Lung (tissue), 12 donors: ENCODE results near the gene RILPL1. TPM values are rescaled to one million over a fixed set of nuclear protein-coding genes. Genes with fewer than 3 reads are reported as not detected.

Experiments
- ATAC-seq: fragments of 200-7000 bp; cut with Tn5 transposase; one replicate; pipeline ENCODE4 v1.9.1; 2020; ENCODE audit warnings: moderate number of reproducible peaks; ENCODE audit not compliant: insufficient read depth, low FRiP score
- DNase-seq, 3 donors: peaks; one replicate each; pipeline ENCODE4 v3.0.0-alpha.2; 2013 to 2017
- H3K27ac ChIP-seq, 2 donors: one replicate each; pipeline ENCODE4 v1.5.1; 2013; ENCODE audit warnings: mild to moderate bottlenecking in 2 of 2, moderate library complexity in 2 of 2, control low read depth in 1 of 2, inconsistent platforms in 1 of 2, low read depth in 1 of 2, low read length in 1 of 2
- H3K27me3 ChIP-seq, 3 donors: one replicate each; pipeline ENCODE4 v1.5.1; 2013; ENCODE audit warnings: low read length in 2 of 3; ENCODE audit not compliant: control insufficient read depth in 3 of 3, insufficient read depth in 3 of 3
- H3K36me3 ChIP-seq, 4 donors: one replicate each; pipeline ENCODE4 v1.5.1; 2013; ENCODE audit warnings: low read length in 4 of 4, mild to moderate bottlenecking in 1 of 4, moderate library complexity in 1 of 4; ENCODE audit not compliant: control insufficient read depth in 4 of 4, insufficient read depth in 4 of 4
- H3K4me1 ChIP-seq, 5 donors: one replicate each; pipeline ENCODE4 v1.5.1; 2013; ENCODE audit warnings: low read length in 5 of 5, mild to moderate bottlenecking in 2 of 5, moderate library complexity in 1 of 5; ENCODE audit not compliant: control insufficient read depth in 5 of 5, insufficient read depth in 5 of 5
- H3K4me3 ChIP-seq: one replicate; pipeline ENCODE4 v1.5.1; 2013; ENCODE audit warnings: mild to moderate bottlenecking, control low read depth, moderate library complexity
- H3K9ac ChIP-seq, 2 donors: one replicate each; pipeline ENCODE4 v1.5.1; 2013; ENCODE audit warnings: low read length in 2 of 2, control low read depth in 1 of 2; ENCODE audit not compliant: insufficient read depth in 1 of 2
- H3K9me3 ChIP-seq, 4 donors: one replicate each; pipeline ENCODE4 v1.5.1; 2013; ENCODE audit warnings: low read length in 3 of 4, mild to moderate bottlenecking in 1 of 4, moderate library complexity in 1 of 4; ENCODE audit not compliant: control insufficient read depth in 4 of 4, insufficient read depth in 3 of 4
- WGBS, 2 donors: extraction: QIAGEN DNeasy Blood & Tissue Kit; methylation state at CpG; one replicate each; pipeline ENCODE4 v1.1.7; 2013; 5-methylcytosine and 5-hydroxymethylcytosine counted together
- polyA plus RNA-seq, 2 donors: library from polyadenylated mRNA; stranded (reverse); fragments of 200-250 nt; gene quantifications; one replicate each; pipeline ENCODE4 v1.2.1, GENCODE V29; 2013
- total RNA-seq, 2 donors: library from RNA; depleted of rRNA in 1 of 2; stranded (reverse); fragments of >200 nt in 1 of 2; gene quantifications; one replicate each; pipeline ENCODE4 v1.2.1, GENCODE V29; 2014 to 2021
- TF ChIP-seq, protein P1 (sequence below): IDR thresholded peaks from 2 replicates; pipeline ENCODE4 v1.5.1; 2012; ENCODE audit warnings: mild to moderate bottlenecking; ENCODE audit errors: control extremely low read depth, extremely low read depth
- donor health status: control.
- donor health status: control.
- donor health status: Bipolar disorder and iron deficiency.
- donor health status: healthy.
- donor health status: DM: yes; HTN: yes; CAD: no.

The RILPL1 gene
- total and polyA plus RNA-seq, 4 donors = 9.5 to 14.6 (median 12.2) TPM

DNA sequence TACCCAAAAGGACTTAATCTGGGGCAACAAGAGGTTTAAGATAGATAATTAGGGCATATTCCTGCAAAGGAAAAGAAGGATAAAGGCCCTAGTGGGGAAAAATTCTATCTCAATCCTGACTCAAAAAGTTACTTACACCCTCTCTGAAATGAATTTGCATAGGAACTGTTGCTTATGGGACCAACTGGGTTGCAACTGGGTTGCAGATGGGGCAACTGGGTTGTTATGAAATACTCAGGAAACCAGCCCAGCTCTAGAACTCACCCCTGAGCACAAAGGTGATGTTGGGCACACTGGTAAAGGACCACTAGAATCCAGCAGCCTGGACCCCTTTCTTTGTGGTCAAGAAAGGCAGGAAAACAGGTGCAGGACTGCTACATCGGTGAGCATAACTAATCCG, 17.2 kb upstream of the RILPL1 start:
- TF ChIP-seq, protein P1, sequence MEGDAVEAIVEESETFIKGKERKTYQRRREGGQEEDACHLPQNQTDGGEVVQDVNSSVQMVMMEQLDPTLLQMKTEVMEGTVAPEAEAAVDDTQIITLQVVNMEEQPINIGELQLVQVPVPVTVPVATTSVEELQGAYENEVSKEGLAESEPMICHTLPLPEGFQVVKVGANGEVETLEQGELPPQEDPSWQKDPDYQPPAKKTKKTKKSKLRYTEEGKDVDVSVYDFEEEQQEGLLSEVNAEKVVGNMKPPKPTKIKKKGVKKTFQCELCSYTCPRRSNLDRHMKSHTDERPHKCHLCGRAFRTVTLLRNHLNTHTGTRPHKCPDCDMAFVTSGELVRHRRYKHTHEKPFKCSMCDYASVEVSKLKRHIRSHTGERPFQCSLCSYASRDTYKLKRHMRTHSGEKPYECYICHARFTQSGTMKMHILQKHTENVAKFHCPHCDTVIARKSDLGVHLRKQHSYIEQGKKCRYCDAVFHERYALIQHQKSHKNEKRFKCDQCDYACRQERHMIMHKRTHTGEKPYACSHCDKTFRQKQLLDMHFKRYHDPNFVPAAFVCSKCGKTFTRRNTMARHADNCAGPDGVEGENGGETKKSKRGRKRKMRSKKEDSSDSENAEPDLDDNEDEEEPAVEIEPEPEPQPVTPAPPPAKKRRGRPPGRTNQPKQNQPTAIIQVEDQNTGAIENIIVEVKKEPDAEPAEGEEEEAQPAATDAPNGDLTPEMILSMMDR = no peak
- no peak overlapping the region for H3K27ac ChIP-seq
- WGBS, 2 donors = 69 to 79% methylated on average over 2 of the region's 2 CpGs
- H3K4me1 ChIP-seq = no peaks in the 10 kb centered on the region
- no peak for DNase-seq
- H3K9me3 ChIP-seq = peaks cover 0 to 3% (median 0%) of the 10 kb centered on the region in 4 donors
- no peak overlapping the region for H3K4me3 ChIP-seq
- H3K9ac ChIP-seq = no peak overlapping the region
- no peak for ATAC-seq
- no peaks in the 10 kb centered on the region for H3K36me3 ChIP-seq
- no peaks in the 10 kb centered on the region for H3K27me3 ChIP-seq

DNA sequence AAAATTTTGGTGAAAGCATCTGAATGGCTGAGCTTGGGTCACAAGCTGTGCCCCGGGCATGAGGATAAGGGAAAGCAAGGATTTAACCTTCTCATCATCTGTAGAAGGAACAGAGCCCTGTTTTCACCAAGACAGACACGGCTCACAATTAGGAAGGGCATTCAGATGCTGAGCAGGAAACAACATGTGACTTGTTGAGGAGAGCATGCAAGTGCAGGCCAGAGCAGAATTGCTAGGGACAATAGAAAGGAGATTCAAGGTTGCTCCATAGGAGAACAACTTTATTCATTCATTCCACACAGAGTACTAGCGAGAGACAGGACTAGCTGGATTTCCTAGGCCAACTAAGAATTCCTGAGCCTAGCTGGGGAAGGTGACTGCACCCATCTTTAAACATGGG, 14.6 kb upstream of the RILPL1 start:
- 63 to 65% methylated on average over 3 of the region's 3 CpGs for WGBS, 2 donors
- DNase-seq (no peak), ATAC-seq (no peak)
- no peaks in the 10 kb centered on the region for H3K4me1 ChIP-seq
- no peaks in the 10 kb centered on the region for H3K36me3 ChIP-seq
- H3K27me3 ChIP-seq = no peaks in the 10 kb centered on the region
- TF ChIP-seq, protein P1 = no peak
- peaks cover 0 to 3% (median 0%) of the 10 kb centered on the region in 4 donors for H3K9me3 ChIP-seq
- no peak overlapping the region for H3K4me3 ChIP-seq
- no peak overlapping the region for H3K27ac ChIP-seq
- no peak overlapping the region for H3K9ac ChIP-seq

DNA sequence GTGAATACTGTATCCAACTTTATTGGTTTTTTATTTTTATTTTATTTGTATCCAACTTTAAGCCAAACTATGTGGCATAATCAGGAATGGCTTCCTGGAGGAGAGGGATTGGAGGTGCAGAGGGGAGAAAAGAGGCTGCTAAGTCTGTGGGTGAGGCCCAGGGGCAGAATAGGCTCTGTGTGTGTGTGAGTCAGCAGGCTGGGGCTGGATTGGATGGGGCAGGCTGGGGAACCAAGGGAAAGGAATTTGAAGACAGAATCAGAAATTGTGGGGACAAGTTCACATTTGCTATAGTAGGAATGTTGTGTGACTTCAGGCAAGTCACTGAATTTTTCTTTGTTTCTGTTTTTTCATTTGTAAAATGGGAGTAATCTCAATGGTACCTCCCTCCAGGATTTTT, 12.8 kb upstream of the RILPL1 start:
- Histone ChIP-seq H3K27ac (no peak overlapping the region), H3K4me3 (no peak overlapping the region), H3K9me3 (peaks cover 0 to 3% (median 0%) of the 10 kb centered on the region in 4 donors), H3K4me1 (no peaks in the 10 kb centered on the region), H3K36me3 (no peaks in the 10 kb centered on the region), H3K9ac (no peak overlapping the region), H3K27me3 (no peaks in the 10 kb centered on the region)
- ATAC-seq (no peak), DNase-seq (no peak)
- TF ChIP-seq, protein P1 = no peak

DNA sequence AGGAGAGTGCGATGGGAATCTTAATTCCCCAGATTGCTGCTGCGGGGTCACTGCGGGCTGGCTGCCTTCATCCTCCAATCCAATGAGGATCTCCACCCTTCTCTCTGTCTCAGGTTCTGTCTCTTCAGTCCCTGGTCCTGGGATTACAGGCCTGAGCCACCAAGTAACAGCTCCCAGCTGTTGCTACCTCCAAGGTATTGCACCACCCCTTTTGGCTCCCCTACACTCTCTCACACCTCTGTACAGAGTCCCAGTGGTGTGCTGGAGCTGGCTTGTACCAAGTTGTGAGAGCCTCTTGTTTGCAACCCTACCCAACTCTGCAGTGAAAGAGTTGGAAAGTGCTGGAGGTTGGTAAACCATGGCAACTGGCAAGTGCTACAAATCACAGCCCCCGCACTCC, 10.0 kb upstream of the RILPL1 start:
- ATAC-seq = no peak
- WGBS, 2 donors = 84 to 97% methylated on average over 4 of the region's 4 CpGs
- TF ChIP-seq, protein P1 = no peak

More for the DNA sequence above, 10.0 kb upstream of the RILPL1 start:
- Histone ChIP-seq H3K36me3 (no peaks in the 10 kb centered on the region), H3K27ac (no peak overlapping the region), H3K9me3 (peaks cover 0 to 2% (median 0%) of the 10 kb centered on the region in 4 donors), H3K9ac (no peak overlapping the region), H3K27me3 (no peaks in the 10 kb centered on the region), H3K4me3 (no peak overlapping the region), H3K4me1 (no peaks in the 10 kb centered on the region)
- no peak for DNase-seq
